OCI-LY7 (cell line): Measurements from ENCODE around the gene RAD50.
"Not testable (repeated sequence)": the region's sequence is repeated elsewhere in the genome, so short reads cannot be mapped to it uniquely, and the experiment has no call there.

Experiments used
- CTCF ChIP-seq: fragments of 200-600 bp; sonication (generic); conservative IDR thresholded peaks from 2 replicates; pipeline ENCODE4 v1.5.1; 2014; ENCODE audit warnings: mild to moderate bottlenecking, antibody characterized with exemption, low read length, moderate library complexity, mixed read lengths
- EZH2phosphoT487 ChIP-seq: fragments of 200-600 bp; sonication (generic); IDR thresholded peaks from 2 replicates; pipeline ENCODE4 v1.6.1; 2018; ENCODE audit warnings: low read depth, borderline replicate concordance, mild to moderate bottlenecking, mixed run types, antibody characterized with exemption, low read length, moderate library complexity, mixed read lengths

- not testable (repeated sequence) for TF ChIP-seq CTCF, EZH2phosphoT487
Measured at GRCh38 chr5:132524877-132525276, 31.9 kb upstream of the RAD50 start.
